HG03108 (cell line): Measurements from ENCODE around the gene FAM186B.
"Not testable (repeated sequence)": the region's sequence is repeated elsewhere in the genome, so short reads cannot be mapped to it uniquely, and the experiment has no call there.

ENCODE experiments used
- ATAC-seq: cut with Tn5 transposase; IDR thresholded peaks from one replicate; pipeline ENCODE4 v1.9.1; 2021; ENCODE audit warnings: moderate library complexity; ENCODE audit not compliant: unreplicated experiment

FAM186B gene

DNA sequence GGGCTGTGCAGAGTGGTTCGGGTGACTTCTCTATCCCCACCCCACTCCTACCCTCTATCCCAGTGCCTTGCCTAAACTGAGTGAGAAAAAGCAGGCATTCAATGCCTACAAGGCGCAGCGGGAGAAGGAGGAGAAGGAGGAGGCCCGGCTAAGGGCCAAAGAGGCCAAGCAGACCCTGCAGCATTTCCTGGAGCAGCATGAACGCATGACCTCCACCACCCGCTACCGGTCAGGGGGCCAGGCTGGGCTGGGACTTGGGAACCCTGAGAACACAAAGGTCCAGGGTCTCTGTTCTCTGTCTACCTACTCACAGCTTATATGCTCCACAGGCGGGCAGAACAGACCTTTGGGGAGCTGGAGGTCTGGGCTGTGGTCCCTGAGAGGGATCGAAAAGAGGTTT, 29.6 kb upstream of the FAM186B start:
- no peak for ATAC-seq

DNA sequence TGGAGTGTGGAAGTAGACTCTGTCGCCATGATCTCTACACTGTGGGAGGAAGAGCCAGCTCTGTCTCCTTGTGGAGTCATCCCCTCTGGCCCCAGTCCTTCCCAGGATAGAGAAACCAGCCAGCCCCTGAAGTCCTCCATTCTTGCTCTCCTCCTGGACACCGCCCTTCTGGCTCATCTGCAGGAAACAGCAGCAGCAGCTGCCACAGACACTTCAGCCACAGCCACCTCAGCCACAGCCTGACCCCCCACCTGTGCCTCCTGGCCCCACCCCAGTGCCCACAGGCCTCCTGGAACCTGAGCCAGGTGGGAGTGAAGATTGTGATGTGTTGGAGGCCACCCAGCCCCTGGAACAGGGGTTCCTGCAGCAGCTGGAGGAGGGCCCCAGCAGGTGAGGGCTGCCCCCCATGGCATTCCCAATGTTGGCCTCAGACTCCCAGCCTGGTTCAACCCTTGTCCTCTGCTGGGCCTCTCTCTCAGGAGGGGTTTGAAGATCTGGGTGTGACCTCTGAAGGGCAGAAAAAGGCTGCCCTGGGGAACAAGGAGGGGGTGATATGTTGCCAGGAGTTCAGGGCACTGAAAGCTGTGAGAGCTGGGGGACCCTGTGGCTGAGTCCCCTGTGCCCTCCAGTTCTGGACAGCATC, 28.4 kb upstream of the FAM186B start:
- ATAC-seq = no peak

DNA sequence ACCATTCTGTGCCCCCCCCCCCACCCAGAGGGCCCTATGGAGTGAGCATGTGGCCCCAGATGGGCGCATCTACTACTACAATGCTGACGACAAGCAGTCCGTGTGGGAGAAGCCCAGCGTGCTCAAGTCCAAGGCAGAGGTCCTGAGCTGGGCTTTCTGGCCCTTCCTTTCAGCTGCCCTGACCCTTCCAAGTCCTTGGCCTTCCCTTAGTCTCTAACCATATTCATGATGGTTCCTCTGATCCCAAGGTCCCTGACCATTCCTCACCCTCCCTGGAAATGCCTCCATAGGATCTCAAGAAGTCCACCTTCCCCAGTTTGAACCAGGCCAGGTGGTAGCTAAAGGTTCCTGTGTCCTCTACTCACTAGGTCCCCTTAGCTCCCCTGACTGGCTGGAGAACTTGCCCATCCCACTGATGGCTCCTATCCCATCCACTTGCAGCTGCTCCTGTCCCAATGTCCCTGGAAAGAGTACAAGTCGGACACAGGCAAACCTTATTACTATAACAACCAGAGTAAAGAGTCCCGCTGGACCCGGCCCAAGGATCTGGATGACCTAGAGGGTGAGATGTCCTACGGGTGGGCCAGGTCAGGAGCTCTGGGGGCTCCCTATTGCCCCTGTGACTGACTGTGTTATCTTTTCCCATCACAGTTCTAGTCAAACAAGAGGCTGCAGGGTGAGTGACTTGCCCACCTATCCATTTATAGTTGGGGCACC, 27.7 kb upstream of the FAM186B start:
- ATAC-seq = no peak

DNA sequence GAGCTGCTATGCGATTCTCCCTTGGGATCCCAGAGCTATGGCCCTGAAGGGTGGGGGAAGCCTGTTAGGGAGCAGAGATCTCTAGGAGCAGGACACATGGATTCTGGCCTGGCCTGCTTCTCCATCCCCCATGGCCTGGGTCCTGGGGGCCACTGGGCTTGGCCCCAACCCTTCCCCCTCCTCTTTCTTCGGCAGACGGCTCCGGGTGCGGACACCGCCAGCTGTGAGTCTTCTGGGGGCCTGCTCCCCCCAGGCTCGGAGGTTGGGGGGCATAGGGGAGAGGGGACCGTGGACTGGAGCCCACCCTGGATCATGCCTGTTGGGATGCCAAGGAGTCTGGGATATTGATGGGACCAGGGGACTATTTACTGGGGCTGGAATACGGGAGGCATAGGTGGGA, 27.0 kb upstream of the FAM186B start:
- no peak for ATAC-seq

DNA sequence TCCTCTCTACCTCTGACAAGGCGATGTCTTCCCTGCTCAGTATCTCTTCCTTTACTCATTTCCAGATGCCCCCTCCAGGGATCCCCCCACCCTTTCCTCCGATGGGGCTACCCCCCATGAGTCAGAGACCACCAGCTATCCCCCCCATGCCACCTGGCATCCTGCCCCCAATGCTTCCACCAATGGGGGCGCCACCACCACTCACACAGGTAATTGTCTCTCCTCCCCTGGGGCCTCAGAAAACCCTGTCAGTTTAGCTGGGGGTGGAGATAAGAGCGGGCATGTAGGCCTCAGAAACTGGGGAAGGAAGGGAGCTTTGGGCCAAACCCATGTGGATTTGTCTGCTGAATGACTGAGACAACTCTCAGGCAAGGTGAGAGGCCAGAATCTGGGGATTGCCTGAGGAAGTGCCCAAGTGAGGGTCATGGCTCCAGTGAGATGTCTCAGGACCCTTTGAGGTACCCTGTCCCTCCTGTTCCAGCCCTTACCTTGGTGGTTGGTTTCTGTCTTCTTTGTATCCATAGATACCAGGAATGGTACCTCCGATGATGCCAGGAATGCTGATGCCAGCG, 26.0 kb upstream of the FAM186B start:
- ATAC-seq = no peak

DNA sequence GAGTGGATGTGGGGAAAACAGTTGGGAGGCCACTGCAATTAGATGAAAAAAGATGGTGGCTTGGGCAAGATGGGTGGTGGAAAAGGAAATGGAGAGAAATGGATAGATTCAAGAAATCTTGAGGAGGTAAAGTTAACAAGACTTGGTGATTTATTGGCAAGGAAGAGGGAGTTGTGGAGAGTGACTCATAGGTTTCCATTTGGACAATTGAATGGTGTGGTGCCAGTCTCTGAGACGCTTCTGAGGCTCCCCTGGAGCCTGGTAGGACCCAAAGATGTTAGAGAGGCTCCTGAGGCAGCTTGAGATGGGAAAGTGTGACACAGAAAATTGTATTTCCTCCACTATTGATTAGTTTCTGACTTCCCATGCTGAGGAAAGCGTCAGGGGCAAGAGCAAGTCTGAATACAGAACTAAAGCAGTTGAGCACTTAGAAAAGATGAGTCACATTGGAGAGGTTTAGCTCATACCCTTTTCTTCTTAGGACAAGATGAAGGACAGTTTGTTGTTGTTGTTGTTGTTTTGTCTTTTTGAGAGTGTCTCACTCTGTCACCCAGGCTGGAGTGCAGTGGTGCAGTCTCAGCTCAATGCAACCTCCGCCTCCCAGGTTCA, 22.4 kb upstream of the FAM186B start:
- no peak for ATAC-seq

DNA sequence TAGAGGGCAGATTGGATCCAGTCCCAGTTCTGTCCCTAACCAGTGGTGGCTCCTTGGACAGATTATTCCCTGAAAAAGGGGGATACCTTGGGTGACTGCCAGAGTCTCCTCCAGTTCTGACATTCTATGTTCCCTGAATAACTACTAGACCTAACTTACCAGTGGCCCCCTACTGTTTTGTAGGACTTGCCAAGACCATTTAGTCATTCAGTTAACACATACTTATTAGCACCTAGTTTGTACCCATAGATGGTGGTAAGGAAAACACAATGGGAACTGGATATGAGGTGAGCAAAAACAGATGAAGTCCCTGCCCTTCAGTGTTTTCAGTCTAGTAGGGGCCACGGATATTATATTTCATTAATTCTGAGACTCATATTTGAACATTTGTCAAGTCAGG, 21.4 kb upstream of the FAM186B start:
- ATAC-seq = no peak

DNA sequence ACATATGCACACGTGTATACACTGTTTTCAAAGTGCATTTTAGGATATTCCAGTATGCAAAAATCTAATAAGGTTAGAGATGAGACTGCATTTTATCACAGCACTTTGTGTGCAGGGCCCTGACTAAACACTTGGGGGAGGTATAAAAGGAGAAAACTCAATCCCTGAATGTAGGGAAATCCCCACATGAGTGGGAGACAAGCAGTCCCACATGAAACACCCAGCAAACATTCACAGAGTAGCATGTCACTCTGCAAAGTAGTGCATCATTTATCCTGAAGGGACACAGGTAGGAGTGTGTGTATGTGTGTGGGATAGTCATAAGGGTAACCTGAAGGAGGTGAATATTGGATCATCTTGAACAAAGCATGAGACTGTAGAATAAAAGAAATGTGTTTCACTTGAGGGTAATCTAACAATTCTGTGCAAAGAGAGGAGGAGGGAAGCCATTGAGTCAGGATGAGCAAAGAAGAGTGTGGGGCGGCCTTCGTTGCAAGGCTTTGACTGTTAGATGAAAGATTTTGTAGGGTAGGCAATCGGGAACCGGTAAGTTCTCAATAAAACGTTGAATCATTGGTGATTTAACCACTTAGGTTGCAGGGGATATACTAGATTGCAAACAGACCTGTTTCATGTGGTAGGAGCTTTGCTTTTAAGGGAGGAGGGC, 20.9 kb upstream of the FAM186B start:
- ATAC-seq = no peak

DNA sequence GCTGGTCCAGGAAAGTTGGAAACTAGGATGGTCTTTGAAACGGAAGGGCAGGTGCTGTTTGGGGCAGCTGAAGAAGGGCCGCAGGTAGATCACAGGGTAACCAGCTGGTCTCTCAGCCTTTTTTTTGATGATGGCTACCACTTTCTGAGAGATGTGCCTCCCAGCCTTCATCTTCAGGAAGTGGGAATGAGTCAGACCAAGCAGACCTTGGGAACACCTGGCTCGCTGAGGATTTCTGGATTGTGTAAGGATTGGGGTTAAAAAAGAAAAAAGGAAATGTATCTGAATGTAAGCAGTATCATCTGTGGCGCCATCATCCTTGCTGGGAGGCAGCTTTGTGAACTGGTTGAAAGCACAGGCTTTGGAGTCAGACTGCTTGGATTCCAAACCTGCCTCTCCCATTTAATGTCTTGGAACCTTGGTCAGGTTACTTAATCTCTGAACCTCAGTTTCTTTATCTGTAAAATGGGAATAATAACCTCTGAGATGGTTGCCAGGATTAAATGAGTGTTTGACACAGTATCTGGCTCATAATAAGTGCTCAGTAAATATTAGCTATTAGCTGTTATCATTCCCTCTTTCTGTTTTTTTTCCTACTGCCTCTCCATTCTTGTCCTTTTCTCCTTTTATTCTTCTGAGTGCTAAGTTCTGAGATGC, 19.6 kb upstream of the FAM186B start:
- ATAC-seq = no peak

DNA sequence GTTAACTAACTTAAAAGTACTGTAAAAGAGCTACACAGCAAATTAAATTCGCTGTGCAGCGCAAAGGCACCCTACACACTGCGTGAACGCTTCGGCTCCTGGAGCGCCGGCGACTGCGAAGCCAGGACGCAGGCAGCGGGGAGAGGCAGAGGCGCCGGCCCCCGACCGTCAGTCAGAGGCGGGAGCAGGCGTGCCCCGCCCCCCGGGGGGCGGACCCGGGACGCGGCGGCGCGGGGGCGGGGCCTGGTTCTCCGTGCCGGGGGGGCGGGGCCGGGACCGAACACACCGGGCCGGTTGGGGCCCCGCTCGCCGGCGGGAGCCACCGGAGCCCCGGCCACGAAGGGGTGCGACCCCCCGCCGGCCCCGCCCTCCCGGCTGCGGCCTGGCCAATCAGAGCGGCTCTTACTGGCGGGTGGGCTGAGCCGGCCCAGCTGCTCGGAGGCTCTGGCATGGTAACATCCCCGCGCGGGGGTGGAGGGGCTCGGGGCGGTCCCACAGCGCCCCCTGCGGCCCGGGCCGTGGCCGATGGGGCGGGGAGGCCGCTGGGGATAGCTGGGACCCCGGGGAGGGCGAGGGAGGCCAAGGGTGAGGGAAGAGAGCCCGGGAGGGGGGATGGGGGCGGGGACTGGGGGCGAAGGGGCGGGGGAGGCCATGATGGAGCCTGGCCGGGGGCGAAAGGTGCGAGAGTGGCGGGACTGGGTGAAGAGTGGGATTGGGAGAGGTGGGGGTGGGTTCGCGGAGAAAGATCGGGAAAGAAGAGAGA, 17.9 kb upstream of the FAM186B start, which contains the start of gene PRPF40B:
Gene PRPF40B (plus strand): TSS at position 420 of the 763 bp plus-strand sequence. CDS start 30 bp downstream, at position 450.
- peak; percentile 67 for ATAC-seq

DNA sequence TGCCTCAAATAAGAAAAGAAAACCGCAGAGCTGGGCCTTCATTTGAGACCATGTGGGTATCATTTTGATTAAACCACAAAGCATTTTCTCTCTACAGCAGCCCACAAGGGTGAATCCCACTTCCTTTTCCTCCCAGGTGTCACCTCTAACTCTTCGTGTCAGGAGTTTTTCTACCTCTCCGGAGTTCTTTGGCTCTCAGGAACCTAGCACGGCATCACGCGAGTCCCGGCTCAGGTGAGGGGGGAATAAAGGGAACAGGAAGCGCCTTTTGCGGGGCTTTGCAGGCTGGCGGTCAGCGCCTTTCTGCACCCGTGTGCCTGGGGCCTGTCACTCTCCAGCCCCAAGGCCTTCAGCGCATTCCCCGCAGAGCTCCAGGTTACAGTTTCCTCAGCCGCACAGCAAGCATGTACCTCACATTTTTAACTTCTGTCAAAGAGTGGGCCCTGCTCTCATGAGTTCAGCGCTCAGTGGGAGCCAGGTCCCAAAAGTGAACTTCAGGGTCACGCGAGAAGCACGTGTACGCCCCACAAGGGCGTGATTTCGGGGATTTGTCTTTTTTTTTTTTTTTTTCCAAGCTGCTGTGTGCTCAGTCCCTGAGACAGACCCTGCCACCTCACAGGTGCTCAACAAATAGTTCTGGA, 17.2 kb upstream of the FAM186B start:
- ATAC-seq = peak; percentile 19

DNA sequence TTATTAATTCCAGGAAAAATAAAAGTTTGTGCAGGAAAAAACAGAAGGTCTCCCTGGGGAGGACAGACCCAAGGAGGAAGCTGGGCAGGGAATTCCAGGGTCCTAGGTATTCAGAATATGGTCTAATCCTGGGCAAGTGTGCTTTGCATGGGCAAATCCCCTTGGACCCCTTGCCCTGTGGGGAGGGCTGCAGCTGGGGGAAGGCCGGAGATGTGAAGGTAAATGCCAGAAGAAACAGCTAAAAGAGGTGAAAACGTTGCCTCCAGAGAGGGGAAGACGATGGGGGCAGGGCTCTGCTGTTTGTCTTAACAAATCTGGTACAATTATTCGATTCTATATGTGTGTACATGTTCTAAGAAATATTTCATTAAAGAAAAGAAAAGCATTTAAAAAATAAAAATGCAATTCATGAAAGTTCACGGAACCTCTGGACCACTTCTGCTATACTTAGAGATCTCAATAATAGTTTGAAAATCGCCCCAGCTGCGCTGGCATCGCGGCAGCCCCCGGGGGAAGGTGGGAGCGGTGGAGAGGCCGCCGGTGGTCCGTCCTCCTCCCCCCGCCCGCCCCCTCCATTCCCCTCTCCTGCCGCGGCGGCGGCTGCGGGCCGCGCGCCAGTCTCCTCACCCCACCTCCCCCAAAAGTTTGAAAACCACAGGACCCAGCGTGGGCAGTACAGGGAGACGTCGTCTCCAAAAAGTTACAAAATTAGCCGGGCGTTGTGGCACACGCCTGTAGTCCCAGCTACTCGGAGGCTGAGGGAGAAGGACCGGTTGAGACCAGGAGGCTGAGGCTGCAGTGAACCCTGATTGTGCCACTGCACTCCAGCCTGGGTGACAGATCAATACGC, 16.4 kb upstream of the FAM186B start:
- no peak for ATAC-seq

DNA sequence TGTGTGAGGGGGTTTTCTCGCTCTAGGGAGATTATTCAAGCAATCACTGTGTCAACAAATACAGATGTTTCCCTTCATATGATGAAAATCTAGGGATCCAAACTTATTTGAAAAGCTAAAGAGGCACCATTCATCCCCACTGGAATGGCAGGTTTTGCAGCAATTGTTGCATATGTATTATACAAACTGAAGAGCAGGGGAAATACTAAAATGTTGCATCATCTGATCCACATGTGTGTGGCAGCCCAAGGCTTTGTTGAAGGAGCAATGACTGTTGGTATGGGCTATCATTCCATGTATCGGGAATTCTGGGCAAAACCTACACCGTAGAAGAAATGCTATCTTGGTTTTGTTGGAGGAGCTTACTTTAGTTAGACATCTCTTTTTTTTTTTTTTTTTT, 13.8 kb upstream of the FAM186B start:
- ATAC-seq = no peak

DNA sequence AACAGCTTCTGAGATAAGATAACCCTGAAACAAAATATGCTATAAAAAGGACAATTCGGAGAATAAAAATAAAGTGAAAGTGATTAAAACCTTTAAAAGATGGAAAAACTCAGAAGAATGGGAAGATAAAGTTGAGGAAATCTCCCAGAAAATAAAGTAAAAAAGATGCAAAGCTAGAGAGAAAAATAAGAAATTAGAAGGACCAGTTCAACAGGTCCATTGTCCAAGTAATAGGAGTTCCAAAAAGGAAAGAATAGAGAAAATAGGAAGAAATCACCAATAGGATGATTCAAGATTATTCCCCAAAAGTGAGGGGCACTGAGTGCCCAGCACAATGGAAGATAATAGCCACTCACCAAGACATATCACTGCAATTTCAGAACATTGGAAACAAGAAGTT, 13.1 kb upstream of the FAM186B start:
- ATAC-seq = no peak

DNA sequence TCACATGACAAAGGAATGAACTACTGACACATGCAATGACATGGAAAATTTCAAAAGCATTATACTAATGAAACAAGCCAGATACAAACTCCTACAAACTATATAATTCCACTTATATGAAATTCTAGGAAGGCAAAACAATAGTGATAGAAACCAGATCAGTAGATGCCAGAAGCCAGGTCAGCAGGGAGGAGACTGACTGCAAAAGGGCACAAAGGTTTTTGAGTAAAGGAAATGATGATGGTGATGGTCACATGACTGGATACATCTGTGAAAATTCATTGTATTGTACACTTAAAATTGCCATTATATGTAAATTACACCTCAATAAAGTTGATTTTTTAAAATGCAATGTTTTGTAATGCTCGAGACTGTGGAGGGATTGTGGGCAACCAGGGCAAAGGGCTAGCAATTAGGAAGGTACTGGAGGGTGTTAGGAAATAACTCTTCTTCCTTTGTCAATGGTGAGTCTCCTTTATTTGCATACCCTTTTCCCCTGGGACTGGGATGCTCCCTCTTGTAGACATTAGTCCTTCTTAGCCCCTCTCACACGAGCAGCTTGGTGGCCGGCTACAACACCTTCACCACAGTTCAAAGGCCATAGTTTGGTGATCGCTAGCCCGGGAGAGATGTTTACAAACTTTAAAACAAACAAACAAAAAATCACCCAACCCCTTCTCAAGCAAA, 11.2 kb upstream of the FAM186B start:
- ATAC-seq = no peak

DNA sequence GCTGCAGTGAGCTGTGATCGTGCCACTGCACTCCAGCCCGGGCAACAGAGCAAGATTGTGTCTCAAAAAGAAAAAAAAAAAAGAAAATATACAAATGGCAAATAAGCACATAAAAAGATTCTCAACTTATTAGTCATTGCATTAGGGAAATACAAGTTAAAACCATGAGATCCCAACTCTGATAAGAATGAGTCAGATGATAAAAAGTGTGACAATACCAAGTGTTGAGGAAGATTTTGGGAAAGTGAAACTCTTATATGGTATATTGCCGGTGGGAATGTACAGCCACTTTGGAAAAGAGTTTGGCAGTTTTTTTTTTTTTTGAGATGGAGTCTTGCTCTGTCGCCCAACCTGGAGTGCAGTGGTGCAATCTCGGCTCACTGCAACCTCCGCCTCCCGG, 10.3 kb upstream of the FAM186B start:
- no peak for ATAC-seq

DNA sequence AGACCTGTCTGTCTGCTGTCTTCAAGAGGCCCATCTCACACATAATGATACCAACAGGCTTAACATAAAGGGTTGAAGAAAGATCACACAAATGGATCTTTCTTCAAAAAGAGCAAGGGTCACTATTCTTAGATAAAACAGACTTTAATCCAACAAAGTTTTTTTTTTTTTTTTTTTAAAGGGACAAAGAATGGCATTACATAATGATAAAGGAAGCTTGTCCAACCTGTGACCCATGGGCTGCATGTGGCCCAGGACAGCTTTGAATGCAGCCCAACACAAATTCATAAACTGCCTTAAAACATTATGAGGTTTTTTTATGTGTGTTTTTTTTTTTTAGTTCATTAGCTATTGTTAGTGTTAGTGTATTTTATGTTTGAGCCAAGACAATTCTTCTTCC, 6.8 kb upstream of the FAM186B start:
- no peak for ATAC-seq

DNA sequence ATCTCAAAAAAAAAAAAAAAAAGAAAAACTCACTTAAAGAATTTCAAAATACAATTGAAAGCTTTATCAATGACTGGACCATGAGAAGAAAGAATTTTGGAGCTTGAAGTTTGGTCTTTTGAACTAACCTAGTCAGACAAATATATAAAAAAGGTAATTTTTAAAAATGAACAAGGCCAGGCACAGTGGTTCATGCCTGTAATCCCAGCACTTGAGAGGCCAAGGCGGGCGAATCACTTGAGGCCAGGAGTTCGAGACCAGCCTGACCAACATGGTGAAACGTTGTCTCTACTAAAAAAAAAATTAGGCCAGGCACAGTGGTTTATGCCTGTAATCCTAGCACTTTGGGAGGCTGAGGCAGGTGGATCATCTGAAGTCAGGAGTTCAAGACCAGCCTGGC, 5.3 kb upstream of the FAM186B start:
- not testable (repeated sequence) for ATAC-seq
